Activated naive CD4-positive, alpha-beta T cell treated with anti-CD3 and anti-CD28 coated beads for 36 hours (primary cell): Measurements from ENCODE around the gene CSRNP3. TPM values are rescaled to one million over a fixed set of nuclear protein-coding genes. Genes with fewer than 3 reads are reported as not detected.
"Not testable (repeated sequence)": the region's sequence is repeated elsewhere in the genome, so short reads cannot be mapped to it uniquely, and the experiment has no call there.

Source experiments
- CTCF ChIA-PET: fragments of 350-600 bp; sonication (Branson Sonifier 250); formaldehyde crosslinking; loops from one replicate; lab custom pipeline; 2021; ENCODE audit warnings: antibody characterized with exemption; lab: Charles Lee
- DNase-seq: peaks from one replicate; pipeline ENCODE4 v3.0.0-alpha.2; 2020
- H3K27ac Mint-ChIP-seq: one replicate; pipeline ENCODE4 v1.8.0; 2021; ENCODE audit warnings: mild to moderate bottlenecking, mixed read lengths
- H3K27me3 Mint-ChIP-seq: one replicate; pipeline ENCODE4 v1.8.0; 2021; ENCODE audit warnings: low read depth, mixed read lengths
- H3K36me3 Mint-ChIP-seq: one replicate; pipeline ENCODE4 v1.8.0; 2021; ENCODE audit warnings: low read depth, mixed read lengths
- H3K4me1 Mint-ChIP-seq: one replicate; pipeline ENCODE4 v1.8.0; 2021; ENCODE audit warnings: low read depth, mixed read lengths
- H3K4me3 Mint-ChIP-seq: one replicate; pipeline ENCODE4 v1.8.0; 2021; ENCODE audit warnings: mild to moderate bottlenecking, moderate library complexity, mixed read lengths
- H3K9me3 Mint-ChIP-seq: one replicate; pipeline ENCODE4 v1.8.0; 2021; ENCODE audit warnings: mixed read lengths
- intact Hi-C: fragments of 100-400 bp; cut with micrococcal nuclease; formaldehyde crosslinking; loops from one replicate; pipeline ENCODE4 v1.15.1; 2023
- total RNA-seq, 2 experiments: library from RNA; stranded (reverse); gene quantifications; one replicate each; pipeline ENCODE4 v1.2.3, GENCODE V29; 2021

Gene CSRNP3
- total RNA-seq, 2 experiments from 2014 or later, result not detected

- no peak overlapping the region for H3K4me3 Mint-ChIP-seq
- H3K9me3 Mint-ChIP-seq, result no peaks in the 10 kb centered on the region
- H3K27me3 Mint-ChIP-seq, result peaks cover 12% of the 10 kb centered on the region
- no peaks in the 10 kb centered on the region for H3K36me3 Mint-ChIP-seq
- intact Hi-C loops, result no loop called here
- no peak overlapping the region for H3K27ac Mint-ChIP-seq
- CTCF ChIA-PET, result no interaction called here
- H3K4me1 Mint-ChIP-seq, result no peaks in the 10 kb centered on the region
- DNase-seq, result no peak
Observed at GRCh38 chr2:165582863-165583506, 113.5 kb downstream of the CSRNP3 start.

GRCh38 chr2:165584126-165584654 lies 114.7 kb downstream of the CSRNP3 start:
- DNase-seq, result no peak
- no peak overlapping the region for H3K4me3 Mint-ChIP-seq
- H3K27ac Mint-ChIP-seq, result no peak overlapping the region
- H3K4me1 Mint-ChIP-seq, result no peaks in the 10 kb centered on the region
- H3K9me3 Mint-ChIP-seq, result no peaks in the 10 kb centered on the region
- CTCF ChIA-PET, result interaction anchor here (0.7 to 1.5 kb wide), 2 partner anchors 24 to 473 kb away, joined by 3 read pairs; no protein-coding TSS in a partner anchor
- intact Hi-C loops, result no loop called here
- no peaks in the 10 kb centered on the region for H3K36me3 Mint-ChIP-seq
- peaks cover 12% of the 10 kb centered on the region for H3K27me3 Mint-ChIP-seq

- no peaks in the 10 kb centered on the region for H3K9me3 Mint-ChIP-seq
- DNase-seq, result no peak
- peaks cover 13% of the 10 kb centered on the region for H3K27me3 Mint-ChIP-seq
- CTCF ChIA-PET, result interaction anchor here (1.5 kb wide), 1 partner anchor 26 kb away, joined by 3 read pairs; no protein-coding TSS in a partner anchor
- no peak overlapping the region for H3K27ac Mint-ChIP-seq
- H3K4me1 Mint-ChIP-seq, result no peaks in the 10 kb centered on the region
- intact Hi-C loops, result no loop called here
- H3K4me3 Mint-ChIP-seq, result no peak overlapping the region
- no peaks in the 10 kb centered on the region for H3K36me3 Mint-ChIP-seq
Observed at GRCh38 chr2:165586019-165586418, 116.5 kb downstream of the CSRNP3 start.

- intact Hi-C loops, result no loop called here
- H3K4me3 Mint-ChIP-seq, result no peak overlapping the region
- H3K9me3 Mint-ChIP-seq, result no peaks in the 10 kb centered on the region
- CTCF ChIA-PET, result no interaction called here
- H3K27me3 Mint-ChIP-seq, result peaks cover 6% of the 10 kb centered on the region
- H3K36me3 Mint-ChIP-seq, result no peaks in the 10 kb centered on the region
- DNase-seq, result no peak
- H3K27ac Mint-ChIP-seq, result no peak overlapping the region
- no peaks in the 10 kb centered on the region for H3K4me1 Mint-ChIP-seq
Observed at GRCh38 chr2:165587335-165587938, 117.9 kb downstream of the CSRNP3 start.

- H3K4me1 Mint-ChIP-seq, DNase-seq, CTCF ChIA-PET, H3K27ac Mint-ChIP-seq, H3K36me3 Mint-ChIP-seq, H3K9me3 Mint-ChIP-seq, H3K27me3 Mint-ChIP-seq, intact Hi-C loops, H3K4me3 Mint-ChIP-seq: not testable (repeated sequence)
Observed at GRCh38 chr2:165590999-165591398, 121.5 kb downstream of the CSRNP3 start.

- DNase-seq, result no peak
- no peaks in the 10 kb centered on the region for H3K4me1 Mint-ChIP-seq
- CTCF ChIA-PET, result no interaction called here
- H3K36me3 Mint-ChIP-seq, result no peaks in the 10 kb centered on the region
- H3K27ac Mint-ChIP-seq, result no peak overlapping the region
- intact Hi-C loops, result no loop called here
- no peaks in the 10 kb centered on the region for H3K9me3 Mint-ChIP-seq
- peaks cover 2% of the 10 kb centered on the region for H3K27me3 Mint-ChIP-seq
- no peak overlapping the region for H3K4me3 Mint-ChIP-seq
Observed at GRCh38 chr2:165593081-165593480, 123.6 kb downstream of the CSRNP3 start.

- Mint-ChIP-seq H3K36me3 (no peaks in the 10 kb centered on the region), H3K9me3 (no peaks in the 10 kb centered on the region), H3K4me1 (no peaks in the 10 kb centered on the region), H3K27ac (no peak overlapping the region), H3K4me3 (no peak overlapping the region), H3K27me3 (peaks cover 2% of the 10 kb centered on the region)
- intact Hi-C loops, result no loop called here
- no peak for DNase-seq
- CTCF ChIA-PET, result no interaction called here
Observed at GRCh38 chr2:165594231-165594934, 124.9 kb downstream of the CSRNP3 start.

GRCh38 chr2:165594935-165595255 lies 125.4 kb downstream of the CSRNP3 start:
- Mint-ChIP-seq H3K36me3 (no peaks in the 10 kb centered on the region), H3K4me3 (no peak overlapping the region), H3K27me3 (peaks cover 2% of the 10 kb centered on the region), H3K4me1 (no peaks in the 10 kb centered on the region), H3K9me3 (no peaks in the 10 kb centered on the region), H3K27ac (no peak overlapping the region)
- CTCF ChIA-PET, result no interaction called here
- DNase-seq, result no peak
- intact Hi-C loops, result no loop called here

- Mint-ChIP-seq H3K36me3 (no peaks in the 10 kb centered on the region), H3K27me3 (no peaks in the 10 kb centered on the region), H3K27ac (no peak overlapping the region), H3K4me3 (no peak overlapping the region), H3K9me3 (no peaks in the 10 kb centered on the region), H3K4me1 (no peaks in the 10 kb centered on the region)
- no peak for DNase-seq
- intact Hi-C loops, result no loop called here
- CTCF ChIA-PET, result no interaction called here
Observed at GRCh38 chr2:165596788-165597187, 127.3 kb downstream of the CSRNP3 start.

- no peaks in the 10 kb centered on the region for H3K36me3 Mint-ChIP-seq
Observed at GRCh38 chr2:165601065-165601830, 131.8 kb downstream of the CSRNP3 start.

GRCh38 chr2:165601928-165602521 lies 132.5 kb downstream of the CSRNP3 start:
- Mint-ChIP-seq H3K4me1 (no peaks in the 10 kb centered on the region), H3K4me3 (no peak overlapping the region), H3K27me3 (no peaks in the 10 kb centered on the region), H3K9me3 (no peaks in the 10 kb centered on the region), H3K36me3 (no peaks in the 10 kb centered on the region), H3K27ac (no peak overlapping the region)
- DNase-seq, result no peak
- intact Hi-C loops, result no loop called here
- CTCF ChIA-PET, result no interaction called here

More at GRCh38 chr2:165601065-165601830, 131.8 kb downstream of the CSRNP3 start:
- Mint-ChIP-seq H3K4me3 (no peak overlapping the region), H3K27ac (no peak overlapping the region), H3K9me3 (no peaks in the 10 kb centered on the region), H3K4me1 (no peaks in the 10 kb centered on the region), H3K27me3 (no peaks in the 10 kb centered on the region)
- CTCF ChIA-PET, result interaction anchor here (0.6 kb wide), 1 partner anchor 332 kb away, joined by 3 read pairs; no protein-coding TSS in a partner anchor
- DNase-seq, result no peak
- intact Hi-C loops, result no loop called here

GRCh38 chr2:165609672-165610071 lies 140.2 kb downstream of the CSRNP3 start:
- Mint-ChIP-seq H3K36me3 (no peaks in the 10 kb centered on the region), H3K9me3 (no peaks in the 10 kb centered on the region), H3K27me3 (no peaks in the 10 kb centered on the region), H3K27ac (no peak overlapping the region), H3K4me1 (peaks cover 5% of the 10 kb centered on the region), H3K4me3 (no peak overlapping the region)
- no peak for DNase-seq
- intact Hi-C loops, result no loop called here
- CTCF ChIA-PET, result no interaction called here
